Islet of Langerhans (tissue), 1 donor: ENCODE data around the gene PRRT4.

Experiments
- FAIRE-seq: peaks from one replicate; lab custom pipeline; 2011; peaks lifted over from hg19 to GRCh38; lab: Jason Lieb, UNC

The PRRT4 gene

GRCh38 chr7:128394904-128395496, 33.5 kb upstream of the PRRT4 start:
- no peak for FAIRE-seq

DNA sequence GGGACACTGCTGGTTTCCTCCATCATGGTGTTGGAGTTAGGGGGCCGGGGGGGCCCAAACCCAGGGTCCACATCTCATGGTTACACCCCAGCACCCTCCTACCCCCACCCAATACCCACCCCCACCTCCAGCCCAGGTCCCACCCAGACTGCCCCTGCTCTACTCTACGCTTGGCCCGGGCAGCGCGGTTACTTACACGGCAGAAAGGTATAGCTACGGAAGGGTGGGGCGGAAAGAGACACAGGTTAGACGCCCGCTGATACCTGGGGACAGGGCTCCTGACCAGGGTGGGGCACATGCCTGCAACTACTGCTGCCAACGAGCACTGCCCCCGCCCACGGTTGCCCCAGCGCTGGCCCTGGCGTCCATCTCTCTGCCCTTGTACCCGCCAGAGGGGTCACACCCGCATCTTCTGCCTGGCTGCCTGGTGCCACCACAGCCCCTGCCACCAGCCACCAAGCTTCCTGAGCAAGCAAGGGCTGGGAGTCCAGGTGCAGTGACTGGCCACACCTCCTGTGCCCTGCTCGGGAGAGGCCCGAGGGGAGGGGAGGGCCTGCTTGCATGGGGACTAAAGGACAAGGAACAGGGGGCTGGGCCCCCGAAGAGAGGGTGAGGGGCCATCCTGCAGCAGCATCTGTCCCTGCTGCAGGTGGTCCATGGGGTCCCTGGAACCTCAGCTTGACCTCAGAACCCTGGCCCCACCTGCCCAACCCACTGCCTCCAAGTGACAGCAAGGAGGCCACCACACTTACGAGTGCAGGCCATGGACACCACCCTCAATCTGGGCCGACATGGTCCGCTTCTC, 32.2 kb upstream of the PRRT4 start:
- FAIRE-seq = no peak

GRCh38 chr7:128392446-128393327, 31.2 kb upstream of the PRRT4 start:
- FAIRE-seq = no peak

GRCh38 chr7:128391805-128392204, 30.3 kb upstream of the PRRT4 start:
- FAIRE-seq = no peak

- no peak for FAIRE-seq
Observed at GRCh38 chr7:128390871-128391565, 29.5 kb upstream of the PRRT4 start.

DNA sequence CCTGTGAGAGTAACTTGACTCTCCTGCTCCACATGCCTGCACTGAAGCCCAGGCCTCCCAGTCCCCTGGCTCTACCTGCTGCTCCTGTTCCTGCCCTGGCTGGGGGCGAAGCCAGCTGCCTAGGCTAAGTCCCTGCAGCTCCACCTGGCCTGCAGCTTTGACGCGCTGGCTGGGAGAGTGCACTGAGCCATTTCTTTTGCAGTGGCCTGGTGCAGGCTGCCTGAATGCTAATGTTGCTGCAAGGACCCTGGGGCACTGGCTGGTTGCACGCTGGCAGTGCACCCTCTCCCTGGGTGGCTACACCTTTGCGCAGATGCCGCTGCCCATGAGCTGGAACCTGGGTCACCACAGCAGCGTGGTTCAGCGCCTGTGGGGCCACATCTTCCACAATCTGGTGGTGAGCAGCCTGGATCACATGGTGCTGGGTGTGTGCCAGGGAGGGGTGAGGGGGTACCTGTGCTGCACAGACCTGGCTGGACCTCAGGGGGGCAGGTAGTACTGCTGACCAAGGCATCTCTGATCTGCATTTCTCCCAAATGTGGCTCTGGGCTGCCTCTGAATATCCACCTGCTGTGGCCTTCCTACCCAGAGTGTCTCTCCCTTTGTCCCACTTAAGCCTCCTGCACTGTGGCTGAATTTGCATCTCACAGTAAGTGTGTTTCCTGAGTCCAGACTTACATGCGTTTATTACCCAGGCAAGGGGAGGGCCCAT, 28.3 kb upstream of the PRRT4 start:
- FAIRE-seq = no peak

DNA sequence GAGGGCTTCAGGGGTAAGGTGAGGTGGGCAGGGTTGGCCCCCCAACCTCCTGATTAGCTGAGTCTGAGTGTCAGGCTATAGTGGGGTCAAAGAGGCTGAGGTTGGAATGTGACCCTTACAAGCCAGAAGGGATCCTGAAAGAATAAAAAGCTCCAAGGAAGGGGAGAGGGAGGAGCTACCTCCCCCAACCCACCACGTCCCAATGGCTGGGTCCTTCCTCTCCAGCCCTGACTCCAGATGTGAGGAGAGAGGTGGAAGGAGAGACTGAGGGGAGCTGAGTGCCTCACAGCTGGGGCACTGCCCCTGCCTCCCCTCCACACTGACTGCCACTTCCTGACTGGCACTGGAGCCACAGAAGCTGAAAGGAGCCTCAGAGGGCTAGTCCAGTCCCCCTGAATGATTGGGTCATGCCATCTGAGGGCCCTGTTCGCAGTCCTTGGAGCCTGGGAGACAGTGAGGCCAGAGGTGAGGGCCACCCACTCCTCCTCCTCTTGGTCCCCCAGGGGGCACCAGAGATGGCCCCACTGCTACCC, 27.7 kb upstream of the PRRT4 start:
- FAIRE-seq = no peak

- no peak for FAIRE-seq
Observed at GRCh38 chr7:128388145-128388485, 26.6 kb upstream of the PRRT4 start.

DNA sequence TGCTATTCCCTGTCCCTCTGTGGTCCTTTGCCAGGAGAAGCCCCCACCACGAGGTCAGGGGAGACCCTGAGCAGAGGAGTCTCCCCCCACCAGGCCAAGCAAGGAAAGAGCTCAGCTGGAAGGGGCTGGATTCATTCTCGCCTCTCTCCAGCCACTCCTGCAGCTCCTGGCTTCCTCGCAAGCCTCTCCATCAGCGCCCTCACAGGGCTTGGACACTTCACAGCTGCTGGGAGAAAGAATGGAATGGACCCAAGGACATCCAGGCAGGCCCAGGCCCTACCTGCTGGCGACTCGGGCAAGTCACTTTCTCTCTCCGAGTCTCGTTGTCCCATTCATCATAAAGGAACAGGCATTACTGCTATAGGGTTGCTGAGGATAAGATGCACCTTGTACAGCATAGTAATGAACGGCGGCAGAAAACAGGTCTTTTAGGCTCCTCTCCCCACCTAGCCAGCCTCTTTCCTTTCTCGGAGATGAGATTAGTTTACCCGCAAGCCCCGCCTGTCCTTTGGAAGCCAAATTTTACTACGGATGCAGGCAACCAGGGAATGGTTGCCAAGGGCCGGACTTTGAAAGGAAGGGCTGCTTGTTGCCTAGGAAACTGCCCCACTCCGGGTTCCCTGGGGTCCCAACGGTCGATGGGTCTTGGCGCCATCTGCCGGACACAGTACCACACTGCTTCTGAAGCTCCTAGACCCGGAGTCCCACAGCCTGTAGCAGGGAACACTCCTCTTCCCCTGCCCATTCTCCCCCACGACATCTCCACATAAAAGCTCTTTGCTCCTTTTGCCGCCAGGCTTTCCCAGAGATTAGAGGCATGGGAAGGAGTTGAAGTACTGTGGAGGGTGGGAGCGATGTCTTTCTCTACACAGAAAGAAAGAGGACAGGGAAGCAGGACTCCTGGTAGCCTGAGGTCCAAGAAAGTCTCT, 26.0 kb upstream of the PRRT4 start:
- FAIRE-seq = no peak

DNA sequence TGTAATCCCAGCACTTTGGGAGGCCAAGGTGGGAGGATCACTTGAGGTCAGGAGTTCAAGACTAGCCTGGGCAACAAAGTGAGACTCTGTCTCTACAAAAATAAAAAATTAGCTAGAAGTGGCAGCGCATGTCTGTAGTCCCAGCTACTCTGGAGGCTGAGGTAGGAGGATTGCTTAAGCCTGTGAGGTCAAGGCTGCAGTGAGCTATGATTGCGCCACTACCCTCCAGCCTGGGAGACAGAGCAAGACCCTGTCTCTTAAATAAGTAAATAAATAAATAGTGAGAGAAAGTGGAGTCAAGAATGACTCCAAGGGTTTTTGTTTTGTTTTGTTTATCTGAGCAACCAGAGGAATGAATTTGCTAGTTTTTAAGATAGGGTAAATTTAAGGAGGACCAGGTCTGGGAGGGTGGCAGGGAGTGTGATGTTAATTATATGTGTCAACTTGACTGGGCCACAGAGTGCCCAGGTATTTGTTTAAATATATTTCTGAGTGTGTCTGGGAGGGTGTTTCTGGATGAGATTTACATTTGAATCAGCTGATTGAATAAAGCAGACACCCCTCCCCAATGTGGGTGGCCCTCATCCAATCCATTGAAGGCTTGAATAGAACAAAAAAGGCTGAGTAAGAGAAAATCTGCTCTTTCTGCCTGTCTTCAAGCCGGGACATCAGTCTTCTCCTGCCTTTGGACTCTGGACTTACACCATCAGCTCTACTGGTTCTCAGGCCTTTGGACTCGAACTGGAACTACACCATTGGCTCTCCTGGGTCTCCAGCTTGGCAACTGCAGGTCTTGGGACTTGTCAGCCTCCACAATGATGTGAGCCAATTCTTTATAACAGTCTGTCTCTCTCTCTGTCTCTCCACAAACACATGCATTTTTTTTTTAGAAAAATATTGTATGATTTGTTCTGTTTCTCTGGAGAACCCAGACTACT, 24.8 kb upstream of the PRRT4 start:
- FAIRE-seq = no peak

GRCh38 chr7:128384726-128385125, 23.2 kb upstream of the PRRT4 start:
- no peak for FAIRE-seq

DNA sequence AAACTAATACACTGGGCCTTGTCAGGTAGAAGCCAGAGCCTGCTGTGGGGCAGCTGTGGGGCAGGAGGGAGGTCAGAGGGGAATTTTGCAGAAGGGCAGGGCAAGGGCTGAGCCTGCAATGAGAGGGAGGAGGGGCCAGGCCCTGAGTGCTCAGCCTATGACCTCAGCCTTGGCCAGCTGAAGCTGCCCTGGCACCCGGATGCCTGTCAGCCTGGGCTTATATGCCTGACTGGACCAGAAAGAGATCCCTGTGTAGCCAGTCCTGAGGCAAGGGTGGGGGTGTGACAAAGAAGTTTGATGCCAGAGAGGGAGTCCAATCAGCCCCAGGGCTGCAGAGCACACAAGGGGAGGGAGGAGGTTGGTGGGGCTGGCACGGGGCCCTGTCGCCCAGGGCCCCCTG, 22.3 kb upstream of the PRRT4 start:
- no peak for FAIRE-seq

DNA sequence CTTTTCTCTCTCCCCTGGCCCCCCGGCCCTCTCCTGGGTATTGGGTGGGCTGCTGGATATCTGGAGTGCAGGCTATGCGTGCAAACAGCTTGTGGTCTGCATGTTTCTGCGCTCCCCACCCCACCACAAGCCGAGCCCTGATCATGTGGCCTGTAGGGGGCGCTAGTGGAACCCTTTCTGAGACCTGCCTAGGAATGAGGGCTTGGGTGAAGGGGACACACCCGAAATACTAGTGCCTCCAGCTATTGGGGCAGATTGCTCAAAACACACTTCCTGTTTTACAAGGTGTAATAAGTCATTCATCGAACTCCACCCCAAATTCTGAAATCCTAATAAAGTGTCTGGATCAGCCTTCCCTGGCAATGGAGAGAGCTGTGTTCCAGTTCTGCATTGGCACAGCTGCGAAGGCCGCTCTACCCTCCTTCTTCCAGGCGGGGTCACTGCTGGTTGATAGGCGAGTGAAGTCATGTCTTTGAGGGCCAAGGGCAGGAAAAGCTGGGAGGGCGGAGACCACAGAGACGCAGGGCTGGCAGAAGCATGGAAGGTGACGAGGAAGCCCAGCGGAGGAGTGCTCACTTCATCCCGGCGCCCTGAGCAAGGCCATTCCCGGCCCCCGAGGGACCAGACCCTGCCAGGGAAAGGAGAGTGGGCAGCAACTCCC, 19.8 kb upstream of the PRRT4 start:
- no peak for FAIRE-seq

DNA sequence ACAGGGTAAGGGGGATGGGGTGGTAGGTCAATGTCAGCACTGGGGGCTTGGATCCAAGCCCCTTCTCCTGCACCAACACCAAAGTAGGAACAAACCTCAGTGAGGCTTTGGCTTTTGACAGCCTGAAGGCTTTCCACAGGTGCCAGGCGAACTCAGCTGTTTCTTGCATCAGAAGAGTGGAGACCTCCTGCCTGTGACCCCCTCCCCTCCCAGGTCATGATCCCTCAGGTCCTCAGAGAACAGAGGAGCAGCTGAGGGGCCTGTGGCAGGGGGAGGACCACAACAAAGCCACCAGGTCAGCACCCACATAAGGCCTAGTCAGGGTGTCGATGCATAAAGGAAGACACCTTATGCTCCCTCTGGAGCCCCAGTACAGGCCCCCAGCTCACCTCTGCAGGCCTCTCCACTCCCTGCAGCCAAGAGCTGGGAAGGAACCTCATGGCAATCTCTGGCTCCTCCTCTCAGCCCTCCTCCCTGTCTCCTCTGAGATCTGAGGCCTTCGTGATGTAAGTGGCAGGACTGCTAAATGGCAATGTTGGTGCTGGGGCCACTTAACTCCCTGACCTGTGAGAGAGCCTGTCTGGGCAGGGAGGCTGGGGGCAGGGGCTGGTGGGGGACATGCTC, 19.1 kb upstream of the PRRT4 start:
- no peak for FAIRE-seq

- FAIRE-seq = no peak
Observed at GRCh38 chr7:128379900-128380479, 18.5 kb upstream of the PRRT4 start.

GRCh38 chr7:128378637-128379036, 17.1 kb upstream of the PRRT4 start:
- FAIRE-seq = no peak

DNA sequence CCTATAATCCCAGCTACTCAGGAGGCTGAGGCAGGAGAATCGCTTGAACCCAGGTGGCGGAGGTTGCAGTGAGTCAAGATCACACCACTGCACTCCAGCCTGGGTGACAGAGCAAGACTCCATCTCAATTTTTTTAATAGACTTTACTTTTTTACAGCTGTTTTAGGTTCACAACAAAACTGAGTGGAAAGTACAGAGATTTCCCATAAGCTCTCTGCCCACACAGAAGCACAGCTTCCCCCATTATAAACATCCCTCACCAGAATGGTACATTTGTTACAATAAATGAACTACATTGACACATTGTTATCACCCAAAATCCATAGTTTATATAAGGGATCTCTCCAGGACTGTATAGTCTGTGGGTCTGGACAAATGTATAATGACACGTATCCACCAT, 14.6 kb upstream of the PRRT4 start:
- FAIRE-seq = no peak

DNA sequence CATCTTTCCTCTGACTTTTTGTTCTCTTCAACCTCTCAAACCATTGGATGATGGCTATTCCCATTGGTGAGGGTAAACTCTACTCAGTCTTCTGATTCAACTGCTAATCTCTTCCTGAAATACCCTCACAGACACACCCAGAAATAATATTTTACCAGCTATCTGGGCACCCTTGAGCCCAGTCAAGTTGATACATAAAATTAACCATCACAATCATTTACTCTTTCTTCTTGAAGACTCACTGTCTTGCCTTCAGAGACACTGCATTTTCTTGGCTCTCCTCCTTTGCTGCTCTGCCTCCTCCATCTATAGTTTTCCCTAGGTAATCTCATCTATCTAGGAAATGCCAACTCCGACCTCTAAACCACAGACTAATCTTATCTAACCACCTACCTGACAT, 12.6 kb upstream of the PRRT4 start:
- FAIRE-seq = no peak
